LNCAP (cell line): ENCODE measurements around the gene TELO2.

Experiments used
- CTCF ChIP-seq: fragments of 450-650 bp; IDR thresholded peaks from 2 replicates; pipeline ENCODE4 v1.5.1; 2017; ENCODE audit warnings: mild to moderate bottlenecking

TELO2 gene

GRCh38 chr16:1499756-1500464 lies 6.8 kb downstream of the TELO2 start:
- no peak for TF ChIP-seq CTCF

- no peak for TF ChIP-seq CTCF
Observed at GRCh38 chr16:1500465-1501150, 7.4 kb downstream of the TELO2 start.

- TF ChIP-seq CTCF, result no peak
Observed at GRCh38 chr16:1501630-1502029, 8.5 kb downstream of the TELO2 start.

- TF ChIP-seq CTCF, result no peak
Observed at GRCh38 chr16:1502092-1503004, 9.2 kb downstream of the TELO2 start.

- TF ChIP-seq CTCF, result no peak
Observed at GRCh38 chr16:1503110-1503955, 10.2 kb downstream of the TELO2 start.

GRCh38 chr16:1505073-1505844 lies 12.1 kb downstream of the TELO2 start:
- no peak for TF ChIP-seq CTCF
